ENCODE measurements around the gene ARMC6. TPM values are rescaled to one million over a fixed set of nuclear protein-coding genes. Genes with fewer than 3 reads are reported as not detected.

ARMC6 gene
- total and polyA plus RNA-seq, 2 experiments from 2014 or later, result 40.9 to 112 TPM

- peaks cover 18% of the 10 kb centered on the region for H4K20me1 ChIP-seq (replicated peaks; ENCODE audit: insufficient read depth)
- H2AFZ ChIP-seq, result no peak overlapping the region
- DNase-seq (ENCODE audit: low spot score) (no peak), ATAC-seq (no peak)
- no peaks in the 10 kb centered on the region for H3K79me2 ChIP-seq (replicated peaks; ENCODE audit: insufficient read depth)
- no peaks in the 10 kb centered on the region for H3K9me2 ChIP-seq (ENCODE audit: insufficient read depth)
- no peak overlapping the region for H3K27ac Mint-ChIP-seq
- H3K27me3 ChIP-seq (ENCODE audit: insufficient read depth), result no peaks in the 10 kb centered on the region
- H3K36me3 ChIP-seq (ENCODE audit: insufficient read depth), result peaks cover 11% of the 10 kb centered on the region
- no peak overlapping the region for H3K27ac ChIP-seq (ENCODE audit: low read depth)
- no peak overlapping the region for H3K4me2 ChIP-seq
- H3K36me3 Mint-ChIP-seq (ENCODE audit: low read depth), result peaks cover 74% of the 10 kb centered on the region
- TF ChIP-seq EZH2 (IDR thresholded peaks at IDR 0.05; ENCODE audit: low read depth, unreplicated experiment) (no peak), EZH2phosphoT487 (IDR thresholded peaks at IDR 0.05; ENCODE audit: unreplicated experiment) (no peak), ZNF114 (CRISPR knock-in tag; IDR thresholded peaks at IDR 0.05) (no peak), POLR2AphosphoS5 (IDR thresholded peaks at IDR 0.05; ENCODE audit: low read depth) (no peak), REST (IDR thresholded peaks at IDR 0.05; ENCODE audit: unreplicated experiment) (no peak), JUNB (IDR thresholded peaks at IDR 0.05; ENCODE audit: unreplicated experiment) (no peak), ETS1 (IDR thresholded peaks at IDR 0.05) (no peak), STAT1 (IDR thresholded peaks at IDR 0.05; ENCODE audit: unreplicated experiment) (no peak), ZNF462 (CRISPR knock-in tag; IDR thresholded peaks at IDR 0.05) (no peak), CTCF (conservative IDR thresholded peaks at IDR 0.05; ENCODE audit: low read depth in 2 of 2) (no peak), CREB1 (CRISPR knock-in tag; IDR thresholded peaks at IDR 0.05; ENCODE audit: low read depth) (no peak), ZNF331 (CRISPR knock-in tag; IDR thresholded peaks at IDR 0.05; ENCODE audit: low read depth) (no peak), NANOG (IDR thresholded peaks at IDR 0.05; ENCODE audit: borderline replicate concordance) (no peak)
- peaks cover 3% of the 10 kb centered on the region for H3K27me3 Mint-ChIP-seq (ENCODE audit: insufficient read depth, low read depth, poor library complexity)
- H3K4me3 ChIP-seq, result no peak overlapping the region
- H3K4me3 Mint-ChIP-seq, result no peak overlapping the region
- no peaks in the 10 kb centered on the region for H3K4me1 Mint-ChIP-seq
- H3K4me1 ChIP-seq (ENCODE audit: insufficient read depth), result no peaks in the 10 kb centered on the region
- no peaks in the 10 kb centered on the region; the same call in 2 of the 3 replicates for H3K9me3 Mint-ChIP-seq
- peaks cover 7% of the 10 kb centered on the region; the same call in 1 of the 2 replicates for H3F3A ChIP-seq (replicated peaks; ENCODE audit: low read depth)
Observed at GRCh38 chr19:19049406-19049805, 16.0 kb downstream of the ARMC6 start.
